IMR-90 (cell line): ENCODE measurements around the gene BCAS3. TPM values are rescaled to one million over a fixed set of nuclear protein-coding genes. Genes with fewer than 3 reads are reported as not detected.

Experiments
- ATAC-seq: fragments of 200-7000 bp; cut with Tn5 transposase; 2 replicates; pipeline ENCODE4 v1.9.1; 2020; ENCODE audit warnings: low read depth, mild to moderate bottlenecking, moderate library complexity
- BruUV-seq: library from RNA; stranded (reverse); fragments of 400-500 nt; replicated peaks from 2 replicates; lab custom pipeline; 2021; lab: Mats Ljungman, UMichigan
- CTCF ChIA-PET: fragments of 300-600 bp; formaldehyde crosslinking; extraction: SDS; loops from one replicate; lab custom pipeline; 2021; ENCODE audit warnings: antibody characterized with exemption; lab: Yijun Ruan, JAX
- POLR2A ChIA-PET: fragments of 300-600 bp; sonication (Branson Sonifier 250); formaldehyde crosslinking; loops from one replicate; lab custom pipeline; 2022; ENCODE audit warnings: antibody characterized with exemption; ENCODE audit not compliant: unreplicated experiment; lab: Charles Lee
- DNase-seq: peaks from one replicate; pipeline ENCODE4 v3.0.0; 2013
- H2AFZ ChIP-seq: replicated peaks from 2 replicates; pipeline ENCODE3; 2013; ENCODE audit warnings: low read length, mild to moderate bottlenecking; ENCODE audit not compliant: poor library complexity
- H2AK5ac ChIP-seq: 2 replicates; pipeline ENCODE4 v1.6.1; 2013; ENCODE audit warnings: low read depth, low read length, inconsistent platforms
- H2AK9ac ChIP-seq: replicated peaks from 2 replicates; pipeline ENCODE3; 2013; ENCODE audit warnings: mild to moderate bottlenecking, low read depth, low read length, moderate library complexity; ENCODE audit not compliant: poor library complexity
- H2BK120ac ChIP-seq: 2 replicates; pipeline ENCODE4 v1.6.1; 2013; ENCODE audit warnings: low read depth, low read length, inconsistent platforms
- H2BK15ac ChIP-seq: 3 replicates; pipeline ENCODE4 v1.6.1; 2013; ENCODE audit warnings: low read depth, low read length, inconsistent platforms
- H2BK20ac ChIP-seq: 2 replicates; pipeline ENCODE4 v1.6.1; 2013; ENCODE audit warnings: low read depth, mild to moderate bottlenecking, inconsistent platforms, low read length, moderate library complexity
- H2BK5ac ChIP-seq: 2 replicates; pipeline ENCODE4 v1.6.1; 2013; ENCODE audit warnings: mild to moderate bottlenecking, low read depth, low read length, inconsistent platforms; ENCODE audit not compliant: poor library complexity, severe bottlenecking
- H3K14ac ChIP-seq: replicated peaks from 2 replicates; pipeline ENCODE4 v1.6.1; 2013; ENCODE audit warnings: low read depth, low read length, inconsistent platforms
- H3K18ac ChIP-seq: 2 replicates; pipeline ENCODE4 v1.6.1; 2013; ENCODE audit warnings: low read depth, low read length, control low read depth
- H3K23ac ChIP-seq: 2 replicates; pipeline ENCODE4 v1.6.1; 2013; ENCODE audit warnings: low read depth, low read length, inconsistent platforms
- H3K27ac ChIP-seq: 2 replicates; pipeline ENCODE4 v1.5.1; 2013; ENCODE audit warnings: mild to moderate bottlenecking, control low read depth, low read length; ENCODE audit not compliant: insufficient read depth
- H3K27me3 ChIP-seq: 2 replicates; pipeline ENCODE4 v1.6.1; 2013; ENCODE audit warnings: low read length; ENCODE audit not compliant: control insufficient read depth, insufficient read depth
- H3K36me3 ChIP-seq: 2 replicates; pipeline ENCODE4 v1.6.1; 2013; ENCODE audit warnings: low read length, mixed read lengths; ENCODE audit not compliant: control insufficient read depth, insufficient read depth
- H3K4ac ChIP-seq: 2 replicates; pipeline ENCODE4 v1.6.1; 2013; ENCODE audit warnings: low read depth, low read length, inconsistent platforms
- H3K4me1 ChIP-seq: 2 replicates; pipeline ENCODE4 v1.6.1; 2013; ENCODE audit warnings: low read length, mixed read lengths; ENCODE audit not compliant: control insufficient read depth, insufficient read depth
- H3K4me2 ChIP-seq: 2 replicates; pipeline ENCODE4 v1.6.1; 2013; ENCODE audit warnings: low read depth, mild to moderate bottlenecking, control low read depth, low read length, moderate library complexity
- H3K4me3 ChIP-seq: 2 replicates; pipeline ENCODE4 v1.5.1; 2013; ENCODE audit warnings: low read depth, mild to moderate bottlenecking, control low read depth, low read length, moderate library complexity; ENCODE audit not compliant: insufficient read depth
- H3K56ac ChIP-seq: 2 replicates; pipeline ENCODE4 v1.6.1; 2013; ENCODE audit warnings: low read length, inconsistent platforms; ENCODE audit not compliant: insufficient read depth; ENCODE audit errors: extremely low read depth
- H3K79me1 ChIP-seq, 2 experiments: 2 replicates each; pipeline ENCODE4 v1.6.1; 2013; ENCODE audit warnings: low read length in 2 of 2, inconsistent platforms in 1 of 2, low read depth in 1 of 2
- H3K9ac ChIP-seq: 2 replicates; pipeline ENCODE4 v1.6.1; 2013; ENCODE audit warnings: low read depth, low read length, control low read depth
- H3K9me1 ChIP-seq: 2 replicates; pipeline ENCODE4 v1.6.1; 2013; ENCODE audit warnings: low read length, inconsistent platforms; ENCODE audit not compliant: insufficient read depth
- H3K9me3 ChIP-seq: 2 replicates; pipeline ENCODE4 v1.6.1; 2013; ENCODE audit warnings: low read length; ENCODE audit not compliant: control insufficient read depth, insufficient read depth
- H4K20me1 ChIP-seq: 2 replicates; pipeline ENCODE4 v1.6.1; 2013; ENCODE audit warnings: low read length, inconsistent platforms; ENCODE audit not compliant: insufficient read depth
- H4K5ac ChIP-seq: 2 replicates; pipeline ENCODE4 v1.6.1; 2013; ENCODE audit warnings: mild to moderate bottlenecking, low read depth, low read length, control low read depth
- H4K8ac ChIP-seq, 2 experiments: 2 replicates each; pipeline ENCODE4 v1.6.1; 2013; ENCODE audit warnings: low read depth in 2 of 2, low read length in 2 of 2, control low read depth in 1 of 2, inconsistent platforms in 1 of 2
- H4K91ac ChIP-seq: 2 replicates; pipeline ENCODE4 v1.6.1; 2013; ENCODE audit warnings: low read depth, low read length, inconsistent platforms; ENCODE audit not compliant: insufficient read depth
- BHLHE40 ChIP-seq: fragments of 150-350 bp; IDR thresholded peaks from 2 replicates; pipeline ENCODE4 v1.6.1; 2016; ENCODE audit warnings: mild to moderate bottlenecking, low read depth, low read length
- CEBPB ChIP-seq: IDR thresholded peaks from 2 replicates; pipeline ENCODE4 v1.6.1; 2012; ENCODE audit warnings: low read depth, low read length, improper control_type of control experiment
- CHD1 ChIP-seq: IDR thresholded peaks from 2 replicates; pipeline ENCODE4 v1.6.1; 2012; ENCODE audit warnings: low read depth, low read length, improper control_type of control experiment
- ELK1 ChIP-seq: fragments of 150-350 bp; IDR thresholded peaks from 2 replicates; pipeline ENCODE4 v1.6.1; 2016; ENCODE audit warnings: low read depth, mild to moderate bottlenecking, low read length, moderate library complexity, borderline replicate concordance
- FOS ChIP-seq: fragments of 150-350 bp; IDR thresholded peaks from 2 replicates; pipeline ENCODE4 v1.6.1; 2016; ENCODE audit warnings: low read depth, low read length
- MAFK ChIP-seq: IDR thresholded peaks from 2 replicates; pipeline ENCODE4 v1.6.1; 2012; ENCODE audit warnings: low read depth, low read length, improper control_type of control experiment
- MAZ ChIP-seq: IDR thresholded peaks from 2 replicates; pipeline ENCODE4 v1.6.1; 2012; ENCODE audit warnings: low read depth, mild to moderate bottlenecking, low read length, improper control_type of control experiment, moderate library complexity, borderline replicate concordance
- MXI1 ChIP-seq: IDR thresholded peaks from 2 replicates; pipeline ENCODE4 v1.6.1; 2012; ENCODE audit warnings: low read depth, mild to moderate bottlenecking, low read length, moderate library complexity, borderline replicate concordance
- NFE2L2 ChIP-seq: fragments of 150-350 bp; IDR thresholded peaks from 2 replicates; pipeline ENCODE4 v1.6.1; 2016; ENCODE audit warnings: low read depth, mild to moderate bottlenecking, low read length
- POLR2A ChIP-seq: IDR thresholded peaks from 2 replicates; pipeline ENCODE4 v1.6.1; 2012; ENCODE audit warnings: mild to moderate bottlenecking, low read depth, low read length
- RAD21 ChIP-seq: IDR thresholded peaks from 2 replicates; pipeline ENCODE4 v1.6.1; 2012; ENCODE audit warnings: low read length, improper control_type of control experiment
- RCOR1 ChIP-seq: IDR thresholded peaks from 2 replicates; pipeline ENCODE4 v1.6.1; 2012; ENCODE audit warnings: mild to moderate bottlenecking, low read length, improper control_type of control experiment; ENCODE audit not compliant: insufficient replicate concordance
- RFX5 ChIP-seq: IDR thresholded peaks from 2 replicates; pipeline ENCODE4 v1.8.0; 2012; ENCODE audit warnings: low read depth, mild to moderate bottlenecking, low read length, moderate library complexity
- SMC3 ChIP-seq: fragments of 150-350 bp; IDR thresholded peaks from 2 replicates; pipeline ENCODE4 v1.6.1; 2016; ENCODE audit warnings: low read depth, mild to moderate bottlenecking, antibody characterized with exemption, low read length, moderate library complexity
- WGBS, 2 experiments: methylation state at CpG; one replicate each; pipeline versions ENCODE4 v1.1.5 to v1.1.7; 2013; ENCODE audit warnings: missing lambda C conversion rate in 2 of 2; ENCODE audit not compliant: insufficient read length in 1 of 2; ENCODE audit errors: extremely low coverage in 2 of 2; 5-methylcytosine and 5-hydroxymethylcytosine counted together
- dilution Hi-C: fragments of 300-500 bp; cut with HindIII; formaldehyde crosslinking; loops from one replicate; pipeline ENCODE4 v1.14.3; 2018; ENCODE audit warnings: low sequenced_read_pairs; ENCODE audit not compliant: unreplicated experiment
- in situ Hi-C: fragments of 300-500 bp; cut with MboI; formaldehyde crosslinking; loops from 3 replicates; pipeline ENCODE4 v1.14.3; 2019; ENCODE audit warnings: low sequenced_read_pairs, inconsistent platforms, mixed read lengths
- intact Hi-C: fragments of 100-400 bp; cut with micrococcal nuclease; formaldehyde crosslinking; loops from 2 replicates; pipeline ENCODE4 v1.10.0; 2022
- polyA plus RNA-seq, 3 experiments: library from polyadenylated mRNA; depleted of rRNA; stranded (reverse); fragments of >200 nt; gene quantifications; 2 replicates each; pipeline ENCODE4 v1.2.3, GENCODE V29; 2012; ENCODE audit warnings: low replicate concordance in 1 of 3
- total RNA-seq: library from RNA; depleted of rRNA; stranded (reverse); fragments of >200 nt; gene quantifications from 2 replicates; pipeline ENCODE4 v1.2.3, GENCODE V29; 2012
- TF ChIP-seq, protein P1 (sequence below): fragments of 150-350 bp; IDR thresholded peaks from 2 replicates; pipeline ENCODE4 v1.6.1; 2017; ENCODE audit warnings: mild to moderate bottlenecking, antibody characterized with exemption, low read length, low read depth
- TF ChIP-seq, protein P2 (sequence below): conservative IDR thresholded peaks from 2 replicates; pipeline ENCODE4 v1.5.1; 2012; ENCODE audit warnings: mild to moderate bottlenecking, low read depth, low read length, improper control_type of control experiment

BCAS3 gene
- total and polyA plus RNA-seq, 2 of the 4 experiments (the other 2 are of a cell fraction): 6.3 to 27.1 TPM

- Histone ChIP-seq H3K18ac (no peak overlapping the region), H2AK9ac (no peak overlapping the region), H4K91ac (no peak overlapping the region), H2AFZ (no peak overlapping the region), H3K23ac (no peak overlapping the region), H3K56ac (no peak overlapping the region), H3K4me1 (no peaks in the 10 kb centered on the region), H3K4me2 (no peak overlapping the region), H3K14ac (no peak overlapping the region), H3K4me3 (no peak overlapping the region), H4K20me1 (no peaks in the 10 kb centered on the region), H4K5ac (no peak overlapping the region), H3K27me3 (no peaks in the 10 kb centered on the region), H2BK15ac (no peak overlapping the region), H3K79me1 (no peaks in the 10 kb centered on the region), H2BK5ac (no peak overlapping the region), H3K4ac (no peak overlapping the region), H3K9me1 (no peaks in the 10 kb centered on the region), H2AK5ac (no peak overlapping the region), H4K8ac (no peak overlapping the region), H2BK20ac (no peak overlapping the region), H3K27ac (no peak overlapping the region), H3K36me3 (peaks cover 2% of the 10 kb centered on the region; the same call in 1 of the 2 replicates), H3K9ac (no peak overlapping the region), H2BK120ac (no peak overlapping the region), H3K9me3 (no peaks in the 10 kb centered on the region)
- dilution Hi-C loops (no loop called here), in situ Hi-C loops (no loop called here), intact Hi-C loops (no loop called here)
- no CpG with 5 or more reads among the region's 3 CpGs for WGBS, 2 experiments
- TF ChIP-seq NFE2L2 (no peak), FOS (no peak), CEBPB (no peak), ELK1 (no peak), BHLHE40 (no peak), MAFK (no peak), SMC3 (no peak), CHD1 (no peak), RAD21 (no peak), MAZ (no peak), RFX5 (no peak), RCOR1 (no peak), MXI1 (no peak), POLR2A (no peak)
- TF ChIP-seq, protein P1, sequence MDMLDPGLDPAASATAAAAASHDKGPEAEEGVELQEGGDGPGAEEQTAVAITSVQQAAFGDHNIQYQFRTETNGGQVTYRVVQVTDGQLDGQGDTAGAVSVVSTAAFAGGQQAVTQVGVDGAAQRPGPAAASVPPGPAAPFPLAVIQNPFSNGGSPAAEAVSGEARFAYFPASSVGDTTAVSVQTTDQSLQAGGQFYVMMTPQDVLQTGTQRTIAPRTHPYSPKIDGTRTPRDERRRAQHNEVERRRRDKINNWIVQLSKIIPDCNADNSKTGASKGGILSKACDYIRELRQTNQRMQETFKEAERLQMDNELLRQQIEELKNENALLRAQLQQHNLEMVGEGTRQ: no peak
- TF ChIP-seq, protein P2, sequence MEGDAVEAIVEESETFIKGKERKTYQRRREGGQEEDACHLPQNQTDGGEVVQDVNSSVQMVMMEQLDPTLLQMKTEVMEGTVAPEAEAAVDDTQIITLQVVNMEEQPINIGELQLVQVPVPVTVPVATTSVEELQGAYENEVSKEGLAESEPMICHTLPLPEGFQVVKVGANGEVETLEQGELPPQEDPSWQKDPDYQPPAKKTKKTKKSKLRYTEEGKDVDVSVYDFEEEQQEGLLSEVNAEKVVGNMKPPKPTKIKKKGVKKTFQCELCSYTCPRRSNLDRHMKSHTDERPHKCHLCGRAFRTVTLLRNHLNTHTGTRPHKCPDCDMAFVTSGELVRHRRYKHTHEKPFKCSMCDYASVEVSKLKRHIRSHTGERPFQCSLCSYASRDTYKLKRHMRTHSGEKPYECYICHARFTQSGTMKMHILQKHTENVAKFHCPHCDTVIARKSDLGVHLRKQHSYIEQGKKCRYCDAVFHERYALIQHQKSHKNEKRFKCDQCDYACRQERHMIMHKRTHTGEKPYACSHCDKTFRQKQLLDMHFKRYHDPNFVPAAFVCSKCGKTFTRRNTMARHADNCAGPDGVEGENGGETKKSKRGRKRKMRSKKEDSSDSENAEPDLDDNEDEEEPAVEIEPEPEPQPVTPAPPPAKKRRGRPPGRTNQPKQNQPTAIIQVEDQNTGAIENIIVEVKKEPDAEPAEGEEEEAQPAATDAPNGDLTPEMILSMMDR: no peak
- ATAC-seq (no peak), DNase-seq (no peak)
- BruUV-seq: no TSS peak
- ChIA-PET POLR2A (no interaction called here), CTCF (no interaction called here)
Observed at GRCh38 chr17:60699090-60699489, 21.4 kb downstream of the BCAS3 start.
